Aortic smooth muscle cell (primary cell): ENCODE measurements around the gene KLHDC4. TPM values are rescaled to one million over a fixed set of nuclear protein-coding genes. Genes with fewer than 3 reads are reported as not detected.

Experiments used
- total RNA-seq: library from RNA; depleted of rRNA; stranded (reverse); fragments of >200 nt; gene quantifications from 2 replicates; pipeline ENCODE4 v1.2.3, GENCODE V29; 2014

The KLHDC4 gene
- 21.8 and 23.1 TPM in 2 replicates for total RNA-seq

DNA sequence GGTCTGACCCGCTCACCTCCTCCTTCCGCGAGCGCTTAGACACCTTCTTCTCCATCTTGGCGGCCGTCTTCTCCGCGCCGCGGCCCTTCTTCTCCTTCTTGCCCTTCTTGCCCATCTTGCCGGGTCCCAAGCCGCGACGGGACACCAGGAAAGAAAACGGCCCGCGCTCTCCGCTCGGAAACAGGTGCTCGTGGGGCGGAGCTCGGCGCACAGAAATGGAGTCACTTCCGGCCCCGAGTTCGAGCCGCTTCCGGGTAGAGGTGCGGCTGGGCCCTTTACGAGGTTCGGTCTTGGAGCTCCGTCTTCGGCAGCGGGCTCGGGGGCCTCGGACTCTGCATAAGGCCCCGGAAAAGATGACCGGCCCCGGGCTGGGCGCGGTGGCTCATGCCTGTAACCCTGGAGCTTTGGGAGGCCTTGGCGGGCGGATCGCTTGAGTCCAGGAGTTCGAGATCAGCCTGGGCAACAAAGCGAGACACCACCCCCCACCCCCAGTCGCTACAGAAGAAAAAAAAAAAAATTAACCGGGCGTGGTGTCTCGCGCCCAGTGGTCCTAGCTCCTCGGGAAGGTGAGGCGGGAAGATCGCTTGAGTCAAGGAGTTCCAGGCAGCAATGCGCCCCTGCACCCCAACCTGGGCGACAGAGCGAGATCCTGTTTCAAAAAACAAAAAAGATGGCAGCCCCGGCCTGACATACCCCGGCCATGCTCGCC is at the start of gene KLHDC4:
TSS of gene KLHDC4 (minus strand) at position 211 of the 709 bp plus-strand sequence. CDS start at position 115, 96 bp downstream.

Other genes starting within 250 kb of the KLHDC4 start
- 0.06 TPM in 1 of 2 replicates, not detected in the other for gene JPH3, start 163.5 kb downstream of the KLHDC4 start, total RNA-seq
- 4.4 and 4.8 TPM in 2 replicates for gene SLC7A5, start 103.5 kb upstream of the KLHDC4 start, total RNA-seq
- gene CA5A, start 170.5 kb upstream of the KLHDC4 start, total RNA-seq: not detected in 2 replicates
- 13.9 and 19.6 TPM in 2 replicates for gene BANP, start 185.4 kb upstream of the KLHDC4 start, total RNA-seq